ENCODE data around the gene PARD3B. TPM values are rescaled to one million over a fixed set of nuclear protein-coding genes. Genes with fewer than 3 reads are reported as not detected.

The PARD3B gene
- total and polyA plus RNA-seq, 2 of the 4 experiments (the other 2 are of a cell fraction), result 3.3 to 15.6 TPM

GRCh38 chr2:205612636-205613035, 1067.4 kb downstream of the PARD3B start:
- no TSS peak for BruUV-seq (replicated peaks)
- ChIA-PET CTCF (interaction anchor here (0.6 kb wide), 1 partner anchor 32 kb away, joined by 3 read pairs; no protein-coding TSS in a partner anchor), POLR2A (ENCODE audit: unreplicated experiment) (no interaction called here)
- no peak overlapping the region for H3K4me2 ChIP-seq (ENCODE audit: low read depth, low read length)
- H3K27me3 ChIP-seq (ENCODE audit: control insufficient read depth, insufficient read depth, low read length), result no peaks in the 10 kb centered on the region
- H3K9me3 ChIP-seq (ENCODE audit: control insufficient read depth, insufficient read depth, low read length), result no peaks in the 10 kb centered on the region
- ATAC-seq (ENCODE audit: low read depth) (no peak), DNase-seq (no peak)
- no peaks in the 10 kb centered on the region for H3K36me3 ChIP-seq (ENCODE audit: control insufficient read depth, insufficient read depth, low read length)
- H2BK120ac ChIP-seq (ENCODE audit: low read depth, low read length), result no peak overlapping the region
- H2BK15ac ChIP-seq (ENCODE audit: low read depth, low read length), result no peak overlapping the region
- H2BK20ac ChIP-seq (ENCODE audit: low read depth, low read length), result no peak overlapping the region
- H3K14ac ChIP-seq (replicated peaks; ENCODE audit: low read depth, low read length), result no peak overlapping the region
- intact Hi-C loops (cut with micrococcal nuclease), result no loop called here
- no peak overlapping the region for H3K27ac ChIP-seq (ENCODE audit: insufficient read depth, low read length)
- H3K79me1 ChIP-seq (ENCODE audit: low read depth in 1 of 2, low read length in 2 of 2), result no peaks in the 10 kb centered on the region
- no peak overlapping the region; the same call in 1 of the 2 replicates for H3K4ac ChIP-seq (ENCODE audit: low read depth, low read length)
- no peak overlapping the region for H3K23ac ChIP-seq (ENCODE audit: low read depth, low read length)
- H4K8ac ChIP-seq (ENCODE audit: low read depth in 2 of 2, low read length in 2 of 2), result no peak overlapping the region
- dilution Hi-C loops (cut with HindIII; ENCODE audit: low sequenced_read_pairs, unreplicated experiment), result no loop called here
- in situ Hi-C loops (cut with MboI; ENCODE audit: low sequenced_read_pairs), result no loop called here
- 0 out of 2 replicates have a peak, but pooled peaks cover 9% of the 10 kb centered on the region for H3K9me1 ChIP-seq (ENCODE audit: insufficient read depth, low read length)
- no peak for TF ChIP-seq RCOR1 (IDR thresholded peaks at IDR 0.05; ENCODE audit: insufficient replicate concordance, low read length)
- no peak overlapping the region for H3K4me3 ChIP-seq (ENCODE audit: insufficient read depth, low read depth, low read length)
- no peak overlapping the region for H2AFZ ChIP-seq (replicated peaks; ENCODE audit: low read length, poor library complexity)
- H3K4me1 ChIP-seq (ENCODE audit: control insufficient read depth, insufficient read depth, low read length), result peaks cover 7% of the 10 kb centered on the region
- no peak overlapping the region for H2AK9ac ChIP-seq (replicated peaks; ENCODE audit: low read depth, low read length, poor library complexity)
- H3K18ac ChIP-seq (ENCODE audit: low read depth, low read length), result no peak overlapping the region
- no peak overlapping the region for H2BK5ac ChIP-seq (ENCODE audit: low read depth, low read length, poor library complexity, severe bottlenecking)
- no peak overlapping the region for H3K9ac ChIP-seq (ENCODE audit: low read depth, low read length)
- no peak overlapping the region; the same call in 1 of the 2 replicates for H4K5ac ChIP-seq (ENCODE audit: low read depth, low read length)
- H4K20me1 ChIP-seq (ENCODE audit: insufficient read depth, low read length), result no peaks in the 10 kb centered on the region
- H3K56ac ChIP-seq (ENCODE audit: extremely low read depth, insufficient read depth, low read length), result no peak overlapping the region
- no peak overlapping the region for H2AK5ac ChIP-seq (ENCODE audit: low read depth, low read length)
- no CpG with 5 or more reads among the region's 4 CpGs for WGBS, 2 experiments (ENCODE audit: extremely low coverage in 2 of 2, insufficient read length in 1 of 2)
- peak overlapping the region; percentile 10; the same call in 1 of the 2 replicates for H4K91ac ChIP-seq (ENCODE audit: insufficient read depth, low read depth, low read length)
